HEK293 (cell line): Measurements from ENCODE around the gene SERPINE2.

ENCODE experiments used
- CTCF ChIA-PET: fragments of 350-600 bp; formaldehyde crosslinking; extraction: SDS; loops from one replicate; lab custom pipeline; 2021; ENCODE audit warnings: antibody characterized with exemption; lab: Yijun Ruan, JAX
- POLR2A ChIA-PET: fragments of 300-600 bp; formaldehyde crosslinking; extraction: SDS; loops from one replicate; lab custom pipeline; 2020; ENCODE audit warnings: antibody characterized with exemption, inconsistent platforms; lab: Yijun Ruan, JAX
- H3K27ac ChIP-seq: fragments of 200-500 bp; sonication (Bioruptor generic); 2 replicates; pipeline ENCODE4 v1.5.1; 2014; ENCODE audit warnings: low read depth, low read length, control low read depth, inconsistent platforms; ENCODE audit errors: extremely low read depth
- H3K36me3 ChIP-seq, 2 experiments: fragments of 200-500 bp in 1 of 2; sonication (Bioruptor generic) in 1 of 2; 1 replicate in 1 of 2; 2 replicates in 1 of 2; pipeline ENCODE4 v1.5.1; 2014 to 2017; ENCODE audit warnings: inconsistent platforms in 2 of 2, low read length in 2 of 2; ENCODE audit not compliant: control insufficient read depth in 2 of 2, insufficient read depth in 1 of 2
- H3K4me1 ChIP-seq: fragments of 200-500 bp; sonication (Bioruptor generic); 2 replicates; pipeline ENCODE4 v1.5.1; 2014; ENCODE audit warnings: mild to moderate bottlenecking, low read length, inconsistent platforms; ENCODE audit not compliant: control insufficient read depth, insufficient read depth
- H3K4me3 ChIP-seq: 2 replicates; pipeline ENCODE4 v1.5.1; 2011; ENCODE audit warnings: low read depth, mild to moderate bottlenecking, control low read depth, low read length, moderate library complexity
- H3K9me3 ChIP-seq: fragments of 200-500 bp; sonication (Bioruptor generic); 2 replicates; pipeline ENCODE4 v1.5.1; 2014; ENCODE audit warnings: low read depth, low read length, inconsistent platforms; ENCODE audit not compliant: control insufficient read depth, insufficient read depth
- HOXA7 ChIP-seq: sonication (generic); formaldehyde crosslinking; IDR thresholded peaks from 2 replicates; pipeline ENCODE4 v1.8.1; 2022; ENCODE audit warnings: missing genetic modification reagents, borderline replicate concordance
- MYNN ChIP-seq: fragments of 450-650 bp; formaldehyde crosslinking; IDR thresholded peaks from 2 replicates; pipeline ENCODE4 v1.5.1; 2016; ENCODE audit warnings: missing biosample characterization, missing genetic modification characterization, borderline replicate concordance
- ZBTB1 ChIP-seq: fragments of 450-650 bp; formaldehyde crosslinking; IDR thresholded peaks from 2 replicates; pipeline ENCODE4 v1.5.1; 2016; ENCODE audit warnings: missing biosample characterization, missing genetic modification characterization
- ZBTB11 ChIP-seq: fragments of 450-650 bp; formaldehyde crosslinking; conservative IDR thresholded peaks from 2 replicates; pipeline ENCODE4 v1.5.1; 2016; ENCODE audit warnings: low read depth, missing biosample characterization, missing genetic modification characterization
- ZBTB44 ChIP-seq: fragments of 450-650 bp; IDR thresholded peaks from 2 replicates; pipeline ENCODE4 v1.5.1; 2018; ENCODE audit warnings: missing biosample characterization, mild to moderate bottlenecking, missing genetic modification characterization
- ZBTB8A ChIP-seq: fragments of 450-650 bp; formaldehyde crosslinking; IDR thresholded peaks from 2 replicates; pipeline ENCODE4 v1.5.1; 2016; ENCODE audit warnings: missing biosample characterization, missing genetic modification characterization
- ZNF146 ChIP-seq: fragments of 450-650 bp; formaldehyde crosslinking; IDR thresholded peaks from 2 replicates; pipeline ENCODE4 v1.5.1; 2016; ENCODE audit warnings: missing biosample characterization, missing genetic modification characterization
- ZNF274 ChIP-seq, 2 experiments: fragments of 200-500 bp in 1 of 2; fragments of 450-650 bp in 1 of 2; sonication (Bioruptor generic) in 1 of 2; formaldehyde crosslinking in 1 of 2; IDR thresholded peaks; 2 replicates each; pipeline versions ENCODE4 v1.5.1 to v1.6.1; 2014 to 2016; ENCODE audit warnings: borderline replicate concordance in 1 of 2, inconsistent platforms in 1 of 2, low read length in 1 of 2, missing biosample characterization in 1 of 2, missing genetic modification characterization in 1 of 2
- ZNF335 ChIP-seq: fragments of 450-650 bp; formaldehyde crosslinking; conservative IDR thresholded peaks from 2 replicates; pipeline ENCODE4 v1.5.1; 2016; ENCODE audit warnings: missing biosample characterization, missing genetic modification characterization
- ZNF391 ChIP-seq: fragments of 450-650 bp; formaldehyde crosslinking; IDR thresholded peaks from 2 replicates; pipeline ENCODE4 v1.5.1; 2016; ENCODE audit warnings: low read depth, missing biosample characterization, missing genetic modification characterization, borderline replicate concordance
- ZNF404 ChIP-seq: fragments of 450-650 bp; formaldehyde crosslinking; IDR thresholded peaks from 2 replicates; pipeline ENCODE4 v1.5.1; 2017; ENCODE audit warnings: missing biosample characterization, missing genetic modification characterization
- ZNF426 ChIP-seq: fragments of 450-650 bp; formaldehyde crosslinking; IDR thresholded peaks from 2 replicates; pipeline ENCODE4 v1.5.1; 2017; ENCODE audit warnings: missing biosample characterization, missing genetic modification characterization, mild to moderate bottlenecking, inconsistent platforms, moderate library complexity
- ZNF501 ChIP-seq: fragments of 450-650 bp; formaldehyde crosslinking; IDR thresholded peaks from 2 replicates; pipeline ENCODE4 v1.5.1; 2016; ENCODE audit warnings: missing biosample characterization, missing genetic modification characterization
- ZNF510 ChIP-seq: fragments of 450-650 bp; formaldehyde crosslinking; IDR thresholded peaks from 2 replicates; pipeline ENCODE4 v1.5.1; 2018; ENCODE audit warnings: mild to moderate bottlenecking, missing genetic modification characterization, missing biosample characterization; ENCODE audit not compliant: insufficient replicate concordance
- ZNF530 ChIP-seq: fragments of 450-650 bp; formaldehyde crosslinking; IDR thresholded peaks from 2 replicates; pipeline ENCODE4 v1.5.1; 2016; ENCODE audit warnings: low read depth, missing biosample characterization, missing genetic modification characterization
- ZNF629 ChIP-seq: fragments of 450-650 bp; formaldehyde crosslinking; IDR thresholded peaks from 2 replicates; pipeline ENCODE4 v1.5.1; 2017; ENCODE audit warnings: missing biosample characterization, missing genetic modification characterization
- ZNF660 ChIP-seq: fragments of 450-650 bp; IDR thresholded peaks from 2 replicates; pipeline ENCODE4 v1.5.1; 2018; ENCODE audit warnings: missing biosample characterization, mild to moderate bottlenecking, missing genetic modification characterization
- ZNF747 ChIP-seq: fragments of 450-650 bp; formaldehyde crosslinking; IDR thresholded peaks from 2 replicates; pipeline ENCODE4 v1.5.1; 2016; ENCODE audit warnings: missing biosample characterization, missing genetic modification characterization
- ZNF768 ChIP-seq: fragments of 450-650 bp; formaldehyde crosslinking; IDR thresholded peaks from 2 replicates; pipeline ENCODE4 v1.5.1; 2018; ENCODE audit warnings: missing biosample characterization, mild to moderate bottlenecking, missing genetic modification characterization
- ZNF777 ChIP-seq: fragments of 450-650 bp; formaldehyde crosslinking; IDR thresholded peaks from 2 replicates; pipeline ENCODE4 v1.5.1; 2017; ENCODE audit warnings: missing biosample characterization, missing genetic modification characterization, borderline replicate concordance
- ZSCAN4 ChIP-seq: fragments of 450-650 bp; formaldehyde crosslinking; IDR thresholded peaks from 2 replicates; pipeline ENCODE4 v1.5.1; 2017; ENCODE audit warnings: missing biosample characterization, missing genetic modification characterization
- TF ChIP-seq, protein P1 (sequence below): fragments of 450-650 bp; formaldehyde crosslinking; IDR thresholded peaks from 2 replicates; pipeline ENCODE4 v1.5.1; 2016; ENCODE audit warnings: missing biosample characterization, missing genetic modification characterization, borderline replicate concordance
- TF ChIP-seq, protein P2 (sequence below): fragments of 450-650 bp; formaldehyde crosslinking; IDR thresholded peaks from 2 replicates; pipeline ENCODE4 v1.5.1; 2016; ENCODE audit warnings: missing biosample characterization, missing genetic modification characterization

The SERPINE2 gene

GRCh38 chr2:224020523-224020922 is 18.6 kb downstream of the SERPINE2 start:
- TF ChIP-seq ZBTB44 (tag by site-specific recombination): no peak
- TF ChIP-seq ZNF747 (tag by site-specific recombination): no peak
- TF ChIP-seq ZBTB1 (tag by site-specific recombination): no peak
- no peak for TF ChIP-seq ZNF146 (tag by site-specific recombination)
- no peak for TF ChIP-seq ZBTB8A
- TF ChIP-seq ZNF510 (tag by site-specific recombination): no peak
- TF ChIP-seq, all 188 proteins: peak for 0
- POLR2A ChIA-PET: no interaction called here

DNA sequence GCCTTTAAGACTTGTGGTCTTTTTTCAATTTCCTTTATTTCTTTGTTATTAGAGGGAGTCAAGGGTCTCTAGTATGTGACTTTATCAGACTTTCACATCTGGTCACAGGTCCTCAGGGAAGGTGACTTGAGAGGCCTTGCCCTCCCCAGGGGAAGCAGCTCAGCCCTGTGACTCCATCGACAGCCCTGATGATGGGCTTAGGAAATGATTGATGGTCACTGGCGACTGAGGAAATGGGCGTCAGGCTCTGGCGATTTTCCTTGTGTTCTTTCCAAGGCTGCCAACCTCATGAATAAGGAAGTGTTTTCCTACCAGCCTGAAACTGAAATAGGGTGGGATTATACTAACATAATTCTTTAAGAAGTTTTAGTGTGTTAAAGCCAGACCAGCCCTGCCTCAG is 21.1 kb downstream of the SERPINE2 start:
- H3K4me3 ChIP-seq: no peak overlapping the region
- CTCF ChIA-PET: interaction anchor here (1.0 to 2.0 kb wide), 2 partner anchors 13 to 24 kb away, joined by 3 to 6 read pairs; no protein-coding TSS in a partner anchor
- no peaks in the 10 kb centered on the region for H3K9me3 ChIP-seq
- H3K27ac ChIP-seq: no peak overlapping the region
- POLR2A ChIA-PET: no interaction called here
- no peaks in the 10 kb centered on the region for H3K4me1 ChIP-seq
- H3K36me3 ChIP-seq: no peaks in the 10 kb centered on the region
- TF ChIP-seq ZNF391 (tag by site-specific recombination) (no peak), ZNF777 (tag by site-specific recombination) (no peak), ZNF274 (IDR thresholded peaks at IDR 0.05; ENCODE audit: low read length) (no peak), ZNF274 (tag by site-specific recombination; IDR thresholded peaks at IDR 0.05; ENCODE audit: borderline replicate concordance) (no peak), ZNF530 (no peak), ZNF404 (tag by site-specific recombination) (no peak), ZNF426 (no peak), ZBTB11 (no peak)
- TF ChIP-seq, protein P1, sequence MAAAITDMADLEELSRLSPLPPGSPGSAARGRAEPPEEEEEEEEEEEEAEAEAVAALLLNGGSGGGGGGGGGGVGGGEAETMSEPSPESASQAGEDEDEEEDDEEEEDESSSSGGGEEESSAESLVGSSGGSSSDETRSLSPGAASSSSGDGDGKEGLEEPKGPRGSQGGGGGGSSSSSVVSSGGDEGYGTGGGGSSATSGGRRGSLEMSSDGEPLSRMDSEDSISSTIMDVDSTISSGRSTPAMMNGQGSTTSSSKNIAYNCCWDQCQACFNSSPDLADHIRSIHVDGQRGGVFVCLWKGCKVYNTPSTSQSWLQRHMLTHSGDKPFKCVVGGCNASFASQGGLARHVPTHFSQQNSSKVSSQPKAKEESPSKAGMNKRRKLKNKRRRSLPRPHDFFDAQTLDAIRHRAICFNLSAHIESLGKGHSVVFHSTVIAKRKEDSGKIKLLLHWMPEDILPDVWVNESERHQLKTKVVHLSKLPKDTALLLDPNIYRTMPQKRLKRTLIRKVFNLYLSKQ: no peak
- TF ChIP-seq, all 188 proteins: peak for 0

More at GRCh38 chr2:224020523-224020922, 18.6 kb downstream of the SERPINE2 start:
- Histone ChIP-seq H3K9me3 (no peaks in the 10 kb centered on the region), H3K27ac (no peak overlapping the region), H3K4me1 (no peaks in the 10 kb centered on the region), H3K4me3 (no peak overlapping the region), H3K36me3 (no peaks in the 10 kb centered on the region)
- CTCF ChIA-PET: no interaction called here

DNA sequence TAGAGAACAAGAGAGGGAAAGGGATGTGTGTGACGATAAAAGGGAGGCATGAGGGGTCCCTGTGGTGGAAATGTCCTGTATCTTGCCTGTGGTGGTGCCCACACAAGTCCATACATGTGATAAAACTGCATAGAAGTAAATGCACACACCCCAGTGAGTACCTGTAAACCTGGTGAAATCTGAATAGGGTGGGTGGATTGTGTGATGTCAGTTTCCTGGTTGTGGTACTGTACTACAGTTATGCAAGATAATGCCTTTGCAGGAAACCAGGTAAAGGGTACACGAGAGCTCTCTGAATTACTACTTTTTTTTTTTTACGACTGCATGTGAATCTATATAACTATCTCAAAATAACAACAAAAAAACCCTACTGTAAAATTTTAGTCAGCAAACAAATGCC is 22.1 kb downstream of the SERPINE2 start:
- H3K4me3 ChIP-seq: no peak overlapping the region
- CTCF ChIA-PET: interaction anchor here (1.0 to 2.0 kb wide), 2 partner anchors 12 to 23 kb away, joined by 3 to 6 read pairs; no protein-coding TSS in a partner anchor
- TF ChIP-seq ZNF768 (no peak), ZNF629 (tag by site-specific recombination) (no peak), HOXA7 (CRISPR knock-in tag) (no peak), ZSCAN4 (no peak), ZNF335 (tag by site-specific recombination) (no peak), ZBTB1 (tag by site-specific recombination) (no peak), MYNN (tag by site-specific recombination) (no peak), ZNF501 (tag by site-specific recombination) (no peak), ZNF660 (tag by site-specific recombination) (no peak)
- TF ChIP-seq, protein P2, sequence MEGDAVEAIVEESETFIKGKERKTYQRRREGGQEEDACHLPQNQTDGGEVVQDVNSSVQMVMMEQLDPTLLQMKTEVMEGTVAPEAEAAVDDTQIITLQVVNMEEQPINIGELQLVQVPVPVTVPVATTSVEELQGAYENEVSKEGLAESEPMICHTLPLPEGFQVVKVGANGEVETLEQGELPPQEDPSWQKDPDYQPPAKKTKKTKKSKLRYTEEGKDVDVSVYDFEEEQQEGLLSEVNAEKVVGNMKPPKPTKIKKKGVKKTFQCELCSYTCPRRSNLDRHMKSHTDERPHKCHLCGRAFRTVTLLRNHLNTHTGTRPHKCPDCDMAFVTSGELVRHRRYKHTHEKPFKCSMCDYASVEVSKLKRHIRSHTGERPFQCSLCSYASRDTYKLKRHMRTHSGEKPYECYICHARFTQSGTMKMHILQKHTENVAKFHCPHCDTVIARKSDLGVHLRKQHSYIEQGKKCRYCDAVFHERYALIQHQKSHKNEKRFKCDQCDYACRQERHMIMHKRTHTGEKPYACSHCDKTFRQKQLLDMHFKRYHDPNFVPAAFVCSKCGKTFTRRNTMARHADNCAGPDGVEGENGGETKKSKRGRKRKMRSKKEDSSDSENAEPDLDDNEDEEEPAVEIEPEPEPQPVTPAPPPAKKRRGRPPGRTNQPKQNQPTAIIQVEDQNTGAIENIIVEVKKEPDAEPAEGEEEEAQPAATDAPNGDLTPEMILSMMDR (tag by site-specific recombination): no peak

More for the DNA sequence above, 22.1 kb downstream of the SERPINE2 start:
- no peaks in the 10 kb centered on the region for H3K9me3 ChIP-seq
- no peaks in the 10 kb centered on the region for H3K4me1 ChIP-seq
- POLR2A ChIA-PET: no interaction called here
- no peaks in the 10 kb centered on the region for H3K36me3 ChIP-seq
- H3K27ac ChIP-seq: no peak overlapping the region
